Measurements from ENCODE around the gene SAT1. TPM values are rescaled to one million over a fixed set of nuclear protein-coding genes. Genes with fewer than 3 reads are reported as not detected.

The SAT1 gene
- total RNA-seq, 4 donors from 2014 or later: 167 to 405 (median 277) TPM

DNA sequence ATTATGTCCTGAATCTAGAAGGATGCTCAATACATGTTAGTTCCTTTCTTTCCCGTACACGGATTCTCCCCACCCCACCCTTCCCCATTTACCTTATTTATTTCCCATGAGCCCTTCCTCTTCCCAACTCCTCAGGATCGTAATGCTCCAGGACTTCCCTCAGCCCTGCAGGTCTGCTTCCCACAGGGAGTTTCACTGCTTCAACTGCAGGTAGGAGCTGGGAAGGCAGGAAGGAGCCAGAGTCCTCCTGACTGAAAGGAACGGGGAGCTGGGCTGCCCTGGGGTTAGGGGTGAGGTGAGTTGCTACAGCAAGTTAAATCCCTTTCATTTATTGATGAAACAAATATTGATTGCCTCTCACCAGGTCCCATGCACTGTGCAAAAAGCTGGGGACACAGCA lies 33.2 kb downstream of the SAT1 start:
- Histone ChIP-seq H3K4me1 (no peaks in the 10 kb centered on the region), H3K27ac (no peak overlapping the region), H3K36me3 (no peaks in the 10 kb centered on the region), H3K9me3 (no peaks in the 10 kb centered on the region), H3K4me3 (no peak overlapping the region), H3K27me3 (no peaks in the 10 kb centered on the region)
- 92% methylated on average over 2 of the region's 4 CpGs; no CpG with 5 or more reads in 1 of the 2 donors for WGBS, 2 donors (ENCODE audit: low coverage in 1 of 2)
- TF ChIP-seq, protein P1, sequence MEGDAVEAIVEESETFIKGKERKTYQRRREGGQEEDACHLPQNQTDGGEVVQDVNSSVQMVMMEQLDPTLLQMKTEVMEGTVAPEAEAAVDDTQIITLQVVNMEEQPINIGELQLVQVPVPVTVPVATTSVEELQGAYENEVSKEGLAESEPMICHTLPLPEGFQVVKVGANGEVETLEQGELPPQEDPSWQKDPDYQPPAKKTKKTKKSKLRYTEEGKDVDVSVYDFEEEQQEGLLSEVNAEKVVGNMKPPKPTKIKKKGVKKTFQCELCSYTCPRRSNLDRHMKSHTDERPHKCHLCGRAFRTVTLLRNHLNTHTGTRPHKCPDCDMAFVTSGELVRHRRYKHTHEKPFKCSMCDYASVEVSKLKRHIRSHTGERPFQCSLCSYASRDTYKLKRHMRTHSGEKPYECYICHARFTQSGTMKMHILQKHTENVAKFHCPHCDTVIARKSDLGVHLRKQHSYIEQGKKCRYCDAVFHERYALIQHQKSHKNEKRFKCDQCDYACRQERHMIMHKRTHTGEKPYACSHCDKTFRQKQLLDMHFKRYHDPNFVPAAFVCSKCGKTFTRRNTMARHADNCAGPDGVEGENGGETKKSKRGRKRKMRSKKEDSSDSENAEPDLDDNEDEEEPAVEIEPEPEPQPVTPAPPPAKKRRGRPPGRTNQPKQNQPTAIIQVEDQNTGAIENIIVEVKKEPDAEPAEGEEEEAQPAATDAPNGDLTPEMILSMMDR (IDR thresholded peaks at IDR 0.05): no peak
- TF ChIP-seq POLR2A (IDR thresholded peaks at IDR 0.05) (no peak), POLR2AphosphoS5 (IDR thresholded peaks at IDR 0.05) (no peak), EP300 (IDR thresholded peaks at IDR 0.05) (no peak)
- no peak for ATAC-seq

DNA sequence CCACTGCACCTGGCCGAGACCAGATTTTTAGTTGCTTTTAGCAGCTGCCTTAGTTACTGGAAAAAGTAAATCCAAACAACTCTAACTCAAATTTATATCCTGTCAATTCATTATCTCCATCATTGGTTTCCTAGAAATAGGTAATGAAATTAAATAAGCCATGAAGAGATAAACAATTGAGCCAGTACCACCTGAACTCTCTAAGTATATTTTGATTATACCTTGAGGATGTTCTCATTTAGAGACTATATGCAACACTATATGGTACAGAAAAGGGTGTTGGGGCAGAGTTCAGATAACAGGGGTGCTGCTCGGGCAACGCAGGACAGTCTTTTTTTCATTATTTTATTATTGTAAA lies 35.0 kb downstream of the SAT1 start:
- no peaks in the 10 kb centered on the region for H3K27me3 ChIP-seq
- H3K9me3 ChIP-seq: no peaks in the 10 kb centered on the region
- ATAC-seq: no peak
- H3K27ac ChIP-seq: no peak overlapping the region
- H3K36me3 ChIP-seq: no peaks in the 10 kb centered on the region
- TF ChIP-seq EP300 (IDR thresholded peaks at IDR 0.05) (no peak), POLR2AphosphoS5 (IDR thresholded peaks at IDR 0.05) (no peak), POLR2A (IDR thresholded peaks at IDR 0.05) (no peak)
- TF ChIP-seq, protein P1 (IDR thresholded peaks at IDR 0.05): no peak
- H3K4me3 ChIP-seq: no peak overlapping the region
- H3K4me1 ChIP-seq: no peaks in the 10 kb centered on the region
- 72 to 74% methylated on average over 2 of the region's 3 CpGs for WGBS, 2 donors (ENCODE audit: low coverage in 1 of 2)

DNA sequence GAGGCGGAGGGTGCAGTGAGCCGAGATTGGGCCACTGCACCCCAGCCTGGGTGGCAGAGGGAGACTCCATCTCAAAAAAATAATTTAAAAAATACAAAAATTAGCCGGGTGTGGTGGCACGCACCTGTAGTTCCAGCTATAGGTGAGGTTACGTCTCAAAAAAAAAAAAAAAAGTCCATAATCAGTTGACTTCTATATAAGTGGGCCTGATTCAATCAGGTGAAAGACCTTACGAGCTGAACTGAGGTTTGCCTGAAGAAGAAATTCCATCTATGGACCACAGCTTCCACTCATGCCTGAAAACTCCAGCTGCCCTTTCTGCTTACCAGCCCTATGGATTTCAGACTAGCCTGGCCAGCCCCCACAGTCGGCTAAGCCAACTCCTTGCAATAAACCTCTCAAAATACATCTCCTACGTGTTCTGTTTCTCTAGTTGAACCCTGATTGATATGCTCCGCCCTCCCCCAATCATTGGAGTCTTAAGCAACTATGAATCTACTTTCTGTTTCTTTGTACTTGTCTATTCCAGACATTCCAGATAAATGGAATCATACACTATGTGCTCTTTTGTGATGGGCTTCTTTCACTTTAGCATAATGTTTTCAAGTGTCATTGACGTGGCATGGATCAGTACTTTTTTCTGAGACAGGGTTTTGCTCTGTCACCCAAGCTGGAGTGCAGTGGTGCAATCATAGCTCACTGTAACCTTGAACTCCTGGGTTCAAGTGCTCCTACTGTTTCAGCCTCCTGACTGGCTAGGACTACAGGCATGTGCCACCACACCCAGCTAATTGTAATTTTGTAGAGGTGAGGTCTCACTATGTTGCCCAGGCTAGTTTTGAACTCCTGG lies 36.6 kb downstream of the SAT1 start:
- Histone ChIP-seq H3K4me1 (no peaks in the 10 kb centered on the region), H3K4me3 (no peak overlapping the region), H3K36me3 (no peaks in the 10 kb centered on the region), H3K9me3 (no peaks in the 10 kb centered on the region), H3K27me3 (no peaks in the 10 kb centered on the region), H3K27ac (no peak overlapping the region)
- 81 to 95% methylated on average over 4 to 9 of the region's 10 CpGs for WGBS, 2 donors (ENCODE audit: low coverage in 1 of 2)
- TF ChIP-seq POLR2A (IDR thresholded peaks at IDR 0.05) (no peak), EP300 (IDR thresholded peaks at IDR 0.05) (no peak), POLR2AphosphoS5 (IDR thresholded peaks at IDR 0.05) (no peak)
- TF ChIP-seq, protein P1 (IDR thresholded peaks at IDR 0.05): no peak
- ATAC-seq: no peak

DNA sequence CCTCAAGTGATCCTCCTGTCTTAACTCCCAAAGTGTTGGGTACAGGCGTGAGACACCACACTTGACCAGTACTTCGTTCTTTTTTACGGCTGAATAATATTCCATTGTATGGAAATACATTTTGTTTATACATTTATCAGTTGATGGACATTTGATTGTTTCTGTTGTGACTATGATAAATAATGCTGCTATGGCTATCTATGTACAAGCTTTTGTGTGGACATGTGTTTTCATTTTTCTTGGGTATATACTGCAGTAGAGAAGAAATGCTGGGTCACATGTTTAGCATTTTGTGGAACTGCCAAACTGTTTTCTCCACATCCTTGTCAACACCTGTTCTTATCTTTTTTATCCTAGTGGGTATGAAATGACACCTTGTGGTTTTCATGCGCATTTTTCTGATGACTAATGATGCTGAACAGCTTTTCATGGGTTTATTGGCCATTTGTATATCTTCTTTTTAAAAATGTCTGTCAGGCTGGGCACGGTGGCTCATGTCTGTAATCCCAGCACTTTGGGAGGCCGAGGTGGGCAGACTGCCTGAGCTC lies 37.3 kb downstream of the SAT1 start:
- ATAC-seq: no peak
- no peaks in the 10 kb centered on the region for H3K4me1 ChIP-seq
- H3K4me3 ChIP-seq: no peak overlapping the region
- TF ChIP-seq EP300 (IDR thresholded peaks at IDR 0.05) (no peak), POLR2A (IDR thresholded peaks at IDR 0.05) (no peak), POLR2AphosphoS5 (IDR thresholded peaks at IDR 0.05) (no peak)
- TF ChIP-seq, protein P1 (IDR thresholded peaks at IDR 0.05): no peak
- H3K9me3 ChIP-seq: no peaks in the 10 kb centered on the region
- no peaks in the 10 kb centered on the region for H3K36me3 ChIP-seq
- no peak overlapping the region for H3K27ac ChIP-seq
- H3K27me3 ChIP-seq: no peaks in the 10 kb centered on the region
- WGBS, 2 donors (ENCODE audit: low coverage in 1 of 2): 38 to 96% methylated on average over 1 to 4 of the region's 6 CpGs

GRCh38 chrX:23821847-23822246 lies 38.9 kb downstream of the SAT1 start:
- no peaks in the 10 kb centered on the region for H3K36me3 ChIP-seq
- H3K27ac ChIP-seq: no peak overlapping the region
- no peaks in the 10 kb centered on the region for H3K9me3 ChIP-seq
- TF ChIP-seq EP300 (IDR thresholded peaks at IDR 0.05) (no peak), POLR2A (IDR thresholded peaks at IDR 0.05) (no peak), POLR2AphosphoS5 (IDR thresholded peaks at IDR 0.05) (no peak)
- TF ChIP-seq, protein P1 (IDR thresholded peaks at IDR 0.05): no peak
- H3K4me1 ChIP-seq: no peaks in the 10 kb centered on the region
- no peak for ATAC-seq
- H3K27me3 ChIP-seq: no peaks in the 10 kb centered on the region
- no peak overlapping the region for H3K4me3 ChIP-seq
- 50 to 86% methylated on average over 1 of the region's 2 CpGs for WGBS, 2 donors (ENCODE audit: low coverage in 1 of 2)
